Keratinocyte (primary cell): ENCODE measurements around the gene TPGS1. TPM values are rescaled to one million over a fixed set of nuclear protein-coding genes. Genes with fewer than 3 reads are reported as not detected.
A peak's percentile ranks its signal among the peaks of the same experiment; 100 is the strongest.

Source experiments
- DNase-seq: peaks from one replicate; pipeline ENCODE4 v3.0.0-alpha.2; 2011; ENCODE audit warnings: low read depth, missing footprints, low spot score
- FAIRE-seq: peaks from 2 replicates; lab custom pipeline; 2011; peaks lifted over from hg19 to GRCh38; lab: Jason Lieb, UNC
- H2AFZ ChIP-seq: 2 replicates; pipeline ENCODE4 v1.6.0; 2012; ENCODE audit warnings: low read length, control low read depth, inconsistent platforms; ENCODE audit not compliant: control insufficient read depth
- H3K27ac ChIP-seq: 2 replicates; pipeline ENCODE4 v1.5.1; 2011; ENCODE audit warnings: low read length; ENCODE audit not compliant: control insufficient read depth, insufficient read depth
- H3K27me3 ChIP-seq: 3 replicates; pipeline ENCODE4 v1.6.0; 2011; ENCODE audit warnings: low read length; ENCODE audit not compliant: control insufficient read depth, insufficient read depth; ENCODE audit errors: extremely low read depth
- H3K36me3 ChIP-seq, 2 experiments: 2 replicates in 1 of 2; 3 replicates in 1 of 2; pipeline ENCODE4 v1.5.1; 2011; ENCODE audit warnings: low read length in 2 of 2, mild to moderate bottlenecking in 1 of 2; ENCODE audit not compliant: control insufficient read depth in 2 of 2, insufficient read depth in 2 of 2; ENCODE audit errors: extremely low read depth in 1 of 2
- H3K4me1 ChIP-seq: 3 replicates; pipeline ENCODE4 v1.5.1; 2011; ENCODE audit warnings: low read length; ENCODE audit not compliant: control insufficient read depth, insufficient read depth; ENCODE audit errors: extremely low read depth
- H3K4me2 ChIP-seq: 3 replicates; pipeline ENCODE4 v1.6.0; 2011; ENCODE audit warnings: low read depth, low read length; ENCODE audit not compliant: control insufficient read depth, insufficient read depth; ENCODE audit errors: extremely low read depth
- H3K4me3 ChIP-seq, 3 experiments: fragments of 200-600 bp in 1 of 3; sonication (generic) in 1 of 3; 2 replicates in 2 of 3; 3 replicates in 1 of 3; pipeline ENCODE4 v1.5.1; 2011 to 2016; ENCODE audit warnings: low read length in 3 of 3, mild to moderate bottlenecking in 3 of 3, control low read depth in 2 of 3, inconsistent platforms in 1 of 3, low read depth in 1 of 3, mixed read lengths in 1 of 3, mixed run types in 1 of 3, moderate library complexity in 1 of 3; ENCODE audit not compliant: control insufficient read depth in 2 of 3, insufficient read depth in 2 of 3; ENCODE audit errors: extremely low read depth in 1 of 3
- H3K79me2 ChIP-seq: 2 replicates; pipeline ENCODE4 v1.6.0; 2012; ENCODE audit warnings: low read length; ENCODE audit not compliant: control insufficient read depth, insufficient read depth
- H3K9ac ChIP-seq: 3 replicates; pipeline ENCODE4 v1.6.0; 2011; ENCODE audit warnings: low read length; ENCODE audit not compliant: control insufficient read depth, insufficient read depth; ENCODE audit errors: extremely low read depth
- H3K9me1 ChIP-seq: 3 replicates; pipeline ENCODE4 v1.6.0; 2011; ENCODE audit warnings: low read length; ENCODE audit not compliant: control insufficient read depth, insufficient read depth; ENCODE audit errors: extremely low read depth
- H3K9me3 ChIP-seq: 2 replicates; pipeline ENCODE4 v1.5.1; 2012; ENCODE audit warnings: low read depth, low read length; ENCODE audit not compliant: control insufficient read depth
- H4K20me1 ChIP-seq: 3 replicates; pipeline ENCODE4 v1.6.0; 2011; ENCODE audit warnings: low read length; ENCODE audit not compliant: control insufficient read depth, insufficient read depth; ENCODE audit errors: extremely low read depth
- EZH2 ChIP-seq: IDR thresholded peaks from one replicate; pipeline ENCODE4 v1.6.1; 2012; ENCODE audit warnings: inconsistent platforms, mild to moderate bottlenecking, low read length, moderate library complexity
- dilution Hi-C: fragments of 300-500 bp; cut with MboI; formaldehyde crosslinking; loops from one replicate; pipeline ENCODE4 v1.7.0; 2020; ENCODE audit warnings: low sequenced_read_pairs; ENCODE audit not compliant: extremely low pct_ligation_motif_present
- polyA plus RNA-seq, 5 experiments: library from polyadenylated mRNA; depleted of rRNA in 3 of 5; stranded (reverse) in 3 of 5; stranded (forward) in 1 of 5; unstranded in 1 of 5; fragments of >200 nt; gene quantifications; 1 replicate in 1 of 5; 2 replicates in 3 of 5; 3 replicates in 1 of 5; pipeline versions ENCODE4 v1.2.1 to v1.2.3, GENCODE V29; 2011 to 2012; ENCODE audit warnings: missing spikeins in 2 of 5, low read depth in 1 of 5, low replicate concordance in 1 of 5
- TF ChIP-seq, protein P1 (sequence below), 3 experiments: IDR thresholded peaks in 1 of 3; conservative IDR thresholded peaks in 1 of 3; optimal IDR thresholded peaks in 1 of 3; 2 replicates in 2 of 3; 3 replicates in 1 of 3; pipeline versions ENCODE3 to v1.5.1; 2011; ENCODE audit warnings: low read length in 3 of 3, mild to moderate bottlenecking in 3 of 3, moderate library complexity in 2 of 3, control low read depth in 1 of 3, inconsistent platforms in 1 of 3; ENCODE audit not compliant: insufficient read depth in 2 of 3; ENCODE audit errors: extremely low read depth in 1 of 3

The TPGS1 gene
- polyA plus RNA-seq, 1 donor (not counting 4 experiments of a cell fraction or from before 2014, with no cell fraction given): 1.4 TPM

DNA sequence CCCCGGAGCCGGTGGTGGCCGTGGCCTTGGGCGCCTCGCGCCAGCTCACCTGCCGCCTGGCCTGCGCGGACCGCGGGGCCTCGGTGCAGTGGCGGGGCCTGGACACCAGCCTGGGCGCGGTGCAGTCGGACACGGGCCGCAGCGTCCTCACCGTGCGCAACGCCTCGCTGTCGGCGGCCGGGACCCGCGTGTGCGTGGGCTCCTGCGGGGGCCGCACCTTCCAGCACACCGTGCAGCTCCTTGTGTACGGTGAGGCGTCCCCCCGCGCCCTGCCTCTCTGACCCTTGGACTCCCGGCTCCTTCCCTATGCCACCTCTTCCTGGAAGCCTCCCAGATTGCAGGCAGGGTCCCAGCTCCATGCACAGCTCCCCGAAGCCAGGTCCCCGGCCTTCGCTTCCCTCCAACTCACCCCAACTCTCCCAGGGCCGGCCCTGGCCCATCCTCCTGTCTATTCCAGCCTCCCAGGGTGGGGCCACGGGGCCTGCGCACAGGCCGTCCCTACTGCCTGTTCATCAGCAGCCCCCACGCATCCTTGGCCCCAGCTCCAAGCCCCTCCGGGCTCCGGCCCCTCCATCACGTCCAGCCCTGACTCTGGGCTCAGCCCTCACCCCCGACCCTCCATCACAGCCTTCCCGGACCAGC, 9.3 kb upstream of the TPGS1 start:
- Histone ChIP-seq H3K4me3 (no peak overlapping the region), H3K9me3 (no peaks in the 10 kb centered on the region), H3K4me1 (no peaks in the 10 kb centered on the region), H3K4me2 (no peak overlapping the region), H3K27ac (no peak overlapping the region), H3K9me1 (no peaks in the 10 kb centered on the region), H3K36me3 (no peaks in the 10 kb centered on the region), H4K20me1 (no peaks in the 10 kb centered on the region), H3K9ac (no peak overlapping the region), H3K27me3 (peaks cover 25% of the 10 kb centered on the region), H3K79me2 (no peaks in the 10 kb centered on the region), H2AFZ (no peak overlapping the region)
- dilution Hi-C loops: no loop called here
- TF ChIP-seq, protein P1, sequence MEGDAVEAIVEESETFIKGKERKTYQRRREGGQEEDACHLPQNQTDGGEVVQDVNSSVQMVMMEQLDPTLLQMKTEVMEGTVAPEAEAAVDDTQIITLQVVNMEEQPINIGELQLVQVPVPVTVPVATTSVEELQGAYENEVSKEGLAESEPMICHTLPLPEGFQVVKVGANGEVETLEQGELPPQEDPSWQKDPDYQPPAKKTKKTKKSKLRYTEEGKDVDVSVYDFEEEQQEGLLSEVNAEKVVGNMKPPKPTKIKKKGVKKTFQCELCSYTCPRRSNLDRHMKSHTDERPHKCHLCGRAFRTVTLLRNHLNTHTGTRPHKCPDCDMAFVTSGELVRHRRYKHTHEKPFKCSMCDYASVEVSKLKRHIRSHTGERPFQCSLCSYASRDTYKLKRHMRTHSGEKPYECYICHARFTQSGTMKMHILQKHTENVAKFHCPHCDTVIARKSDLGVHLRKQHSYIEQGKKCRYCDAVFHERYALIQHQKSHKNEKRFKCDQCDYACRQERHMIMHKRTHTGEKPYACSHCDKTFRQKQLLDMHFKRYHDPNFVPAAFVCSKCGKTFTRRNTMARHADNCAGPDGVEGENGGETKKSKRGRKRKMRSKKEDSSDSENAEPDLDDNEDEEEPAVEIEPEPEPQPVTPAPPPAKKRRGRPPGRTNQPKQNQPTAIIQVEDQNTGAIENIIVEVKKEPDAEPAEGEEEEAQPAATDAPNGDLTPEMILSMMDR (optimal IDR thresholded peaks at IDR 0.05 in 1 of 3, IDR thresholded peaks at IDR 0.05 in 1 of 3, conservative IDR thresholded peaks at IDR 0.05 in 1 of 3; ENCODE audit: extremely low read depth in 1 of 3, insufficient read depth in 2 of 3, low read length in 3 of 3): no peak
- peak; percentile 98 for TF ChIP-seq EZH2
- no peak for DNase-seq
- no peak for FAIRE-seq

DNA sequence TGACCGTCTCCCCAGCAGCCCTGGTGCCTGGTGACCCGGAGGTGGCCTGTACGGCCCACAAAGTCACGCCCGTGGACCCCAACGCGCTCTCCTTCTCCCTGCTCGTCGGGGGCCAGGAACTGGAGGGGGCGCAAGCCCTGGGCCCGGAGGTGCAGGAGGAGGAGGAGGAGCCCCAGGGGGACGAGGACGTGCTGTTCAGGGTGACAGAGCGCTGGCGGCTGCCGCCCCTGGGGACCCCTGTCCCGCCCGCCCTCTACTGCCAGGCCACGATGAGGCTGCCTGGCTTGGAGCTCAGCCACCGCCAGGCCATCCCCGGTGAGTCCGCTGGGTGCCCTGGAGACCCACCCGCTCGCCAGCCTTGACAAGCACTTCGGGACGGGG, 8.8 kb upstream of the TPGS1 start:
- H3K9me1 ChIP-seq: no peaks in the 10 kb centered on the region
- H4K20me1 ChIP-seq: no peaks in the 10 kb centered on the region
- H3K9ac ChIP-seq: no peak overlapping the region
- DNase-seq (no peak), FAIRE-seq (no peak)
- no peak overlapping the region for H3K4me2 ChIP-seq
- H3K27ac ChIP-seq: no peak overlapping the region
- dilution Hi-C loops: no loop called here
- no peak overlapping the region for H3K4me3 ChIP-seq
- H3K4me1 ChIP-seq: no peaks in the 10 kb centered on the region
- H3K79me2 ChIP-seq: no peaks in the 10 kb centered on the region
- TF ChIP-seq, protein P1 (optimal IDR thresholded peaks at IDR 0.05 in 1 of 3, IDR thresholded peaks at IDR 0.05 in 1 of 3, conservative IDR thresholded peaks at IDR 0.05 in 1 of 3; ENCODE audit: extremely low read depth in 1 of 3, insufficient read depth in 2 of 3, low read length in 3 of 3): no peak
- TF ChIP-seq EZH2: no peak
- H3K9me3 ChIP-seq: no peaks in the 10 kb centered on the region
- peaks cover 25% of the 10 kb centered on the region for H3K27me3 ChIP-seq
- H2AFZ ChIP-seq: no peak overlapping the region
- H3K36me3 ChIP-seq: no peaks in the 10 kb centered on the region
